Measurements from ENCODE around the gene TGFBR3.

- TF ChIP-seq ZNF12 (CRISPR knock-in tag; IDR thresholded peaks at IDR 0.05) (no peak), E2F8 (IDR thresholded peaks at IDR 0.05; ENCODE audit: low read depth, partially characterized antibody) (no peak), CTCF (IDR thresholded peaks at IDR 0.05 in 2 of 3, conservative IDR thresholded peaks at IDR 0.05 in 1 of 3; ENCODE audit: insufficient read depth in 2 of 3, low read depth in 1 of 3, low read length in 3 of 3) (no peak), LEF1 (IDR thresholded peaks at IDR 0.05) (no peak), EHMT2 (IDR thresholded peaks at IDR 0.05) (no peak), SLC30A9 (CRISPR knock-in tag; IDR thresholded peaks at IDR 0.05) (no peak), ZKSCAN1 (IDR thresholded peaks at IDR 0.05; ENCODE audit: low read depth, low read length) (no peak)
Observed at GRCh38 chr1:91842563-91842962, 43.4 kb downstream of the TGFBR3 start.
